DND-41 (cell line): ENCODE data around the gene COX6A1.

ENCODE experiments used
- ATAC-seq: fragments of 200-7000 bp; cut with Tn5 transposase; 3 replicates; pipeline ENCODE4 v1.9.1; 2021; ENCODE audit warnings: low read depth; ENCODE audit not compliant: insufficient read depth
- DNase-seq: peaks from one replicate; pipeline ENCODE4 v3.0.0-alpha.2; 2020
- H2AFZ ChIP-seq: 2 replicates; pipeline ENCODE4 v1.6.0; 2012; ENCODE audit warnings: low read depth, low read length
- H3K27ac ChIP-seq: 2 replicates; pipeline ENCODE4 v1.5.1; 2012; ENCODE audit warnings: low read length, inconsistent platforms
- H3K27me3 ChIP-seq: fragments of 200-600 bp; sonication (generic); 2 replicates; pipeline ENCODE4 v1.6.0; 2012; ENCODE audit warnings: low read length, mild to moderate bottlenecking, inconsistent platforms; ENCODE audit not compliant: insufficient read depth, poor library complexity
- H3K36me3 ChIP-seq: 2 replicates; pipeline ENCODE4 v1.5.1; 2012; ENCODE audit warnings: low read length, inconsistent platforms; ENCODE audit not compliant: insufficient read depth
- H3K4me1 ChIP-seq: 2 replicates; pipeline ENCODE4 v1.5.1; 2012; ENCODE audit warnings: mild to moderate bottlenecking, low read length; ENCODE audit not compliant: insufficient read depth
- H3K4me2 ChIP-seq: 2 replicates; pipeline ENCODE4 v1.6.0; 2012; ENCODE audit warnings: mild to moderate bottlenecking, moderate library complexity, low read length, inconsistent platforms; ENCODE audit not compliant: insufficient read depth
- H3K4me3 ChIP-seq, 2 experiments: fragments of 200-600 bp in 1 of 2; shearing (Covaris generic) in 1 of 2; 2 replicates each; pipeline ENCODE4 v1.5.1; 2012 to 2016; ENCODE audit warnings: inconsistent platforms in 2 of 2, low read length in 2 of 2, mild to moderate bottlenecking in 2 of 2, low read depth in 1 of 2, moderate library complexity in 1 of 2
- H3K79me2 ChIP-seq: 2 replicates; pipeline ENCODE4 v1.6.0; 2012; ENCODE audit warnings: low read length, inconsistent platforms; ENCODE audit not compliant: insufficient read depth
- H3K9ac ChIP-seq: 2 replicates; pipeline ENCODE4 v1.6.0; 2012; ENCODE audit warnings: low read depth, mild to moderate bottlenecking, inconsistent platforms, low read length, moderate library complexity
- H3K9me3 ChIP-seq: 2 replicates; pipeline ENCODE4 v1.5.1; 2012; ENCODE audit warnings: low read length, moderate library complexity, mild to moderate bottlenecking, inconsistent platforms; ENCODE audit not compliant: insufficient read depth, severe bottlenecking
- H4K20me1 ChIP-seq: 2 replicates; pipeline ENCODE4 v1.6.0; 2012; ENCODE audit warnings: low read length; ENCODE audit not compliant: insufficient read depth
- EZH2 ChIP-seq: IDR thresholded peaks from 3 replicates; pipeline ENCODE4 v1.6.1; 2012; ENCODE audit warnings: borderline replicate concordance, low read depth, mild to moderate bottlenecking, moderate library complexity, low read length, inconsistent platforms; ENCODE audit not compliant: severe bottlenecking
- TF ChIP-seq, protein P1 (sequence below): IDR thresholded peaks from 2 replicates; pipeline ENCODE4 v1.5.1; 2012; ENCODE audit warnings: borderline replicate concordance, low read length, moderate library complexity, mild to moderate bottlenecking; ENCODE audit not compliant: poor library complexity, severe bottlenecking; ENCODE audit errors: extremely low read depth

COX6A1 gene

DNA sequence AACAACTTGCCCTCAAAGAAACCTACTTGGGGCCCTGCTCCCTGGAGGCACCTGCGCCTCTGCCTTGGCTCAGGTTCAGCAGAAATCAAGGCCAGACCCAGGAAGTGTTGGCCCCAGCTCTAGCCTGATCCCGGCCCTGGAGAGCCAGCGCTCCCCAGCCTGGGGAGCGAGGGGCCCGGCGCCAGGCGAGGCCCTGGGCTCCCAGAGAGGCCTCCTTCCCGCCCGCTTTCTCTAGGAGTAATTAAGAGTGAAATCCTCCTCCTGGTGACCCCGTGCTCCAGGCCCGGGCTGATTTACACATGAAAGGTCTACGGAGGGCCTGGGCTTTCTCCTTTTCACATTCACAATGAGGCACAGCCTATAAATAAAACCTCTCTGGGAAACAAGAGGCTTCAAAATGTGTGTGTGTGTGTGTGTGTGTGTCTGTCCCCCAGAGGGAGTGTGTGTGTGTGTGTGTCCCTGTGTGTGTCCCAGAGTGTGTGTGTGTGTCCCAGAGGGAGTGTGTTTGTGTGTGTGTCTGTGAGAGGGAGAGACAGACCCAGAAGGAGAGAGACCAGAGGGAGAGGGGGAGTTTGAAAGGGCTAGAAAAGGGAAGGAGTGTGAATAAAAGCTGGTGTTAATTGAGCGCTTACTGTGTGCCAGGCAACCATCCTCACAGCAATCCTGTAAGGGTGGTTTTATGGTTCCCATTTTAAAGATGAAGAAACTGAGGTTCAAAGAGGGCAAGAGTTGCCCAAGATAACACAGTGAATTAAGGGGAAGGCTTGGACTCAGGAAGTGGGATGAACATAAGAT, 23.8 kb upstream of the COX6A1 start:
- H3K9me3 ChIP-seq: no peaks in the 10 kb centered on the region
- ATAC-seq (no peak), DNase-seq (no peak)
- H3K4me3 ChIP-seq: no peak overlapping the region
- no peaks in the 10 kb centered on the region for H3K27me3 ChIP-seq
- H3K79me2 ChIP-seq: no peaks in the 10 kb centered on the region
- no peak overlapping the region for H3K4me2 ChIP-seq
- no peak overlapping the region for H3K9ac ChIP-seq
- H3K4me1 ChIP-seq: no peaks in the 10 kb centered on the region
- no peak overlapping the region for H3K27ac ChIP-seq
- TF ChIP-seq EZH2: no peak
- TF ChIP-seq, protein P1, sequence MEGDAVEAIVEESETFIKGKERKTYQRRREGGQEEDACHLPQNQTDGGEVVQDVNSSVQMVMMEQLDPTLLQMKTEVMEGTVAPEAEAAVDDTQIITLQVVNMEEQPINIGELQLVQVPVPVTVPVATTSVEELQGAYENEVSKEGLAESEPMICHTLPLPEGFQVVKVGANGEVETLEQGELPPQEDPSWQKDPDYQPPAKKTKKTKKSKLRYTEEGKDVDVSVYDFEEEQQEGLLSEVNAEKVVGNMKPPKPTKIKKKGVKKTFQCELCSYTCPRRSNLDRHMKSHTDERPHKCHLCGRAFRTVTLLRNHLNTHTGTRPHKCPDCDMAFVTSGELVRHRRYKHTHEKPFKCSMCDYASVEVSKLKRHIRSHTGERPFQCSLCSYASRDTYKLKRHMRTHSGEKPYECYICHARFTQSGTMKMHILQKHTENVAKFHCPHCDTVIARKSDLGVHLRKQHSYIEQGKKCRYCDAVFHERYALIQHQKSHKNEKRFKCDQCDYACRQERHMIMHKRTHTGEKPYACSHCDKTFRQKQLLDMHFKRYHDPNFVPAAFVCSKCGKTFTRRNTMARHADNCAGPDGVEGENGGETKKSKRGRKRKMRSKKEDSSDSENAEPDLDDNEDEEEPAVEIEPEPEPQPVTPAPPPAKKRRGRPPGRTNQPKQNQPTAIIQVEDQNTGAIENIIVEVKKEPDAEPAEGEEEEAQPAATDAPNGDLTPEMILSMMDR: no peak
- no peaks in the 10 kb centered on the region for H4K20me1 ChIP-seq
- no peaks in the 10 kb centered on the region for H3K36me3 ChIP-seq
- H2AFZ ChIP-seq: no peak overlapping the region

DNA sequence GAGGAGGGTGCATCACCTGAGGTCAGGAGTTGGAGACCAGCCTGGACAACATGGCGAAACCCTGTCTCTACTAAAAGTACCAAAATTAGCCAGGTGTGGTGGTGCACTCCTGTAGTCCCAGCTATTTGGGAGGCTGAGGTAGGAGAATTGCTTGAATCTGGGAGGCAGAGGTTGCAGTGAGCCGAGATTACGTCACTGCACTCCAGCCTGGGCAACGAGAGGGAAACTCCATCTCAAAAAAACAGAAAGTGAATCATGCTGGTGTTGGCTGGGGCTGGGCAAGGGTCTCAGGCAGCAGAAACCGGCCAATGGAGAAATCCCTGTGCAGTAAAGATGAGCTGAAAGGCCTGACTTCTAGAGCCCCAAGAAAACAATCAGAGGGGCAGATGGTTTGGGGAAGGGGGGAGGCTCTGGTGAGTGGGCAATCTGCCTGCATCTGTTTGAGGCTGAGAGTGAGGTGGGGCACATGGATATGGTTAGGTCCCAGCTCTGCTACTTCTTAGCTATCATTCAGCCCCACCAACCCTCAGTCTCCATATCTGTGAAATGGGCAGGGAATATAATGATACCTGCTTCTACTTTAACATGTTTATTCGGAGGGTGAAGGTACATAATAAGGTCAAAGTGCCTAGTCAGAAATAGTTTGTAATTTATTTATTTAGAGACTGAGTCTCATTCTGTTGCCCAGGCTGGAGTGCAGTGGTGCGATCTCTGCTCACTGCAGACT, 21.3 kb upstream of the COX6A1 start:
- no peak overlapping the region for H3K4me3 ChIP-seq
- no peak overlapping the region for H3K4me2 ChIP-seq
- H3K27me3 ChIP-seq: no peaks in the 10 kb centered on the region
- no peak for ATAC-seq
- DNase-seq: no peak
- no peak for TF ChIP-seq EZH2
- TF ChIP-seq, protein P1: no peak
- no peaks in the 10 kb centered on the region for H3K9me3 ChIP-seq
- H2AFZ ChIP-seq: no peak overlapping the region
- H3K79me2 ChIP-seq: no peaks in the 10 kb centered on the region
- H3K9ac ChIP-seq: no peak overlapping the region
- no peaks in the 10 kb centered on the region for H3K4me1 ChIP-seq
- no peaks in the 10 kb centered on the region for H3K36me3 ChIP-seq
- no peaks in the 10 kb centered on the region for H4K20me1 ChIP-seq
- no peak overlapping the region for H3K27ac ChIP-seq

GRCh38 chr12:120417917-120418580, 19.9 kb upstream of the COX6A1 start:
- Histone ChIP-seq H3K4me1 (no peaks in the 10 kb centered on the region), H3K27me3 (no peaks in the 10 kb centered on the region), H4K20me1 (no peaks in the 10 kb centered on the region), H3K79me2 (no peaks in the 10 kb centered on the region), H3K9me3 (no peaks in the 10 kb centered on the region), H3K36me3 (no peaks in the 10 kb centered on the region), H3K27ac (no peak overlapping the region), H3K4me2 (no peak overlapping the region), H2AFZ (no peak overlapping the region), H3K9ac (no peak overlapping the region), H3K4me3 (no peak overlapping the region)
- no peak for ATAC-seq
- TF ChIP-seq, protein P1: no peak
- no peak for TF ChIP-seq EZH2
- DNase-seq: no peak
